Ovary (tissue), 9 donors: Measurements from ENCODE around the gene MIA. TPM values are rescaled to one million over a fixed set of nuclear protein-coding genes. Genes with fewer than 3 reads are reported as not detected.

Experiments used
- DNase-seq, 5 donors: peaks; one replicate each; pipeline ENCODE4 v3.0.0-alpha.2; 2019 to 2020
- H3K27ac ChIP-seq, 2 donors: fragments of 200-600 bp; one replicate each; pipeline versions ENCODE4 v1.5.1 to v1.8.0; 2019 to 2022
- H3K27me3 ChIP-seq: fragments of 200-600 bp; one replicate; pipeline ENCODE4 v1.8.0; 2022
- H3K36me3 ChIP-seq: fragments of 200-600 bp; sonication (generic); one replicate; pipeline ENCODE4 v1.5.1; 2019
- H3K4me1 ChIP-seq: one replicate; pipeline ENCODE4 v1.8.1; 2013; ENCODE audit warnings: mild to moderate bottlenecking, moderate library complexity; ENCODE audit not compliant: insufficient read depth
- H3K4me3 ChIP-seq: fragments of 200-600 bp; sonication (generic); one replicate; pipeline ENCODE4 v1.5.1; 2017
- H3K9me3 ChIP-seq, 2 donors: fragments of 200-600 bp in 1 of 2; sonication (generic) in 1 of 2; one replicate each; pipeline versions ENCODE4 v1.5.1 to v1.8.1; 2013 to 2019; ENCODE audit warnings: mild to moderate bottlenecking in 1 of 2, moderate library complexity in 1 of 2
- EP300 ChIP-seq: sonication (generic); formaldehyde crosslinking; IDR thresholded peaks from one replicate; pipeline ENCODE4 v1.6.1; 2017; ENCODE audit warnings: antibody characterized with exemption
- POLR2A ChIP-seq: fragments of 450-650 bp; IDR thresholded peaks from one replicate; pipeline ENCODE4 v1.6.1; 2017; ENCODE audit warnings: antibody characterized with exemption, mild to moderate bottlenecking, moderate library complexity
- WGBS, 3 donors: extraction: QIAGEN DNeasy Blood & Tissue Kit in 1 of 3; methylation state at CpG; one replicate each; pipeline versions ENCODE4 v1.1.5 to v1.1.7; 2013 to 2017; 5-methylcytosine and 5-hydroxymethylcytosine counted together
- intact Hi-C, 4 donors: fragments of 100-400 bp; cut with DNase I; formaldehyde crosslinking; loops; one replicate each; pipeline versions ENCODE4 v1.11.0 to v1.15.1; 2022 to 2023
- polyA plus RNA-seq, 2 donors: library from polyadenylated mRNA; stranded (reverse); fragments of 200-250 nt in 1 of 2; fragments of 350-450 nt in 1 of 2; fragmentation: Illumina TruSeq in 1 of 2; extraction: RNeasy Lipid Tissue Mini Kit (QIAGEN cat#74804) in 1 of 2; gene quantifications; one replicate each; pipeline ENCODE4 v1.2.3, GENCODE V29; 2013 to 2014
- total RNA-seq, 7 donors: library from RNA; depleted of rRNA in 2 of 7; stranded (reverse); fragments of >200 nt in 2 of 7; fragmentation: NEBNext Ultra II Directional in 3 of 7; extraction: Animal tissue kit (Norgen Biotek cat#: 25700) in 3 of 7; gene quantifications; one replicate each; pipeline versions ENCODE4 v1.1.0 to v1.2.4, GENCODE V29; 2016 to 2023
- TF ChIP-seq, protein P1 (sequence below), 3 donors: fragments of 450-650 bp in 2 of 3; fragments of 200-600 bp in 1 of 3; IDR thresholded peaks; one replicate each; pipeline versions ENCODE4 v1.5.1 to v1.8.0; 2016 to 2022; ENCODE audit warnings: antibody characterized with exemption in 3 of 3, mild to moderate bottlenecking in 1 of 3
- donor health status: DM: no; HTN: no; CAD: no; lungs with moderate emphysema.
- donor health status: DM: no; HTN: no; CAD: no.
- donor health status: Bipolar disorder and iron deficiency.
- donor health status: DM: yes; HTN: yes; CAD: no.
- donor health status: DM: no; HTN: no; CAD: no.
- donor health status: DM: yes; HTN: yes; CAD: no.

The MIA gene
- total and polyA plus RNA-seq, 9 donors: 1.7 to 3.9 (median 2.3) TPM; not detected in 3

- no peaks in the 10 kb centered on the region for H3K36me3 ChIP-seq
- no peak overlapping the region for H3K4me3 ChIP-seq
- H3K9me3 ChIP-seq: no peaks in the 10 kb centered on the region
- peaks cover 2% of the 10 kb centered on the region for H3K4me1 ChIP-seq
- no peaks in the 10 kb centered on the region for H3K27me3 ChIP-seq
- no peak for DNase-seq
- TF ChIP-seq EP300 (no peak), POLR2A (no peak)
- TF ChIP-seq, protein P1, sequence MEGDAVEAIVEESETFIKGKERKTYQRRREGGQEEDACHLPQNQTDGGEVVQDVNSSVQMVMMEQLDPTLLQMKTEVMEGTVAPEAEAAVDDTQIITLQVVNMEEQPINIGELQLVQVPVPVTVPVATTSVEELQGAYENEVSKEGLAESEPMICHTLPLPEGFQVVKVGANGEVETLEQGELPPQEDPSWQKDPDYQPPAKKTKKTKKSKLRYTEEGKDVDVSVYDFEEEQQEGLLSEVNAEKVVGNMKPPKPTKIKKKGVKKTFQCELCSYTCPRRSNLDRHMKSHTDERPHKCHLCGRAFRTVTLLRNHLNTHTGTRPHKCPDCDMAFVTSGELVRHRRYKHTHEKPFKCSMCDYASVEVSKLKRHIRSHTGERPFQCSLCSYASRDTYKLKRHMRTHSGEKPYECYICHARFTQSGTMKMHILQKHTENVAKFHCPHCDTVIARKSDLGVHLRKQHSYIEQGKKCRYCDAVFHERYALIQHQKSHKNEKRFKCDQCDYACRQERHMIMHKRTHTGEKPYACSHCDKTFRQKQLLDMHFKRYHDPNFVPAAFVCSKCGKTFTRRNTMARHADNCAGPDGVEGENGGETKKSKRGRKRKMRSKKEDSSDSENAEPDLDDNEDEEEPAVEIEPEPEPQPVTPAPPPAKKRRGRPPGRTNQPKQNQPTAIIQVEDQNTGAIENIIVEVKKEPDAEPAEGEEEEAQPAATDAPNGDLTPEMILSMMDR (IDR thresholded peaks at IDR 0.05): no peak
- H3K27ac ChIP-seq: no peak overlapping the region
- whole genome bisulfite sequencing, 3 donors: 87 to 90% (median 89%) methylated on average over 11 of the region's 11 CpGs
- intact Hi-C loops: no loop called here
These were observed 40.1 kb upstream of the MIA start for GRCh38 chr19:40735013-40735771.

GRCh38 chr19:40736661-40737060 lies 38.7 kb upstream of the MIA start:
- WGBS, 3 donors: 86 to 92% (median 86%) methylated on average over 9 of the region's 9 CpGs
- H3K36me3 ChIP-seq: no peaks in the 10 kb centered on the region

GRCh38 chr19:40737102-40737644 lies 38.1 kb upstream of the MIA start:
- Histone ChIP-seq H3K27me3 (no peaks in the 10 kb centered on the region), H3K27ac (no peak overlapping the region), H3K4me1 (peaks cover 4% of the 10 kb centered on the region), H3K9me3 (no peaks in the 10 kb centered on the region), H3K4me3 (no peak overlapping the region), H3K36me3 (no peaks in the 10 kb centered on the region)
- TF ChIP-seq POLR2A (no peak), EP300 (no peak)
- TF ChIP-seq, protein P1 (IDR thresholded peaks at IDR 0.05): no peak
- DNase-seq: no peak
- 76 to 83% (median 78%) methylated on average over 9 of the region's 9 CpGs for WGBS, 3 donors
- intact Hi-C loops: no loop called here

More at GRCh38 chr19:40736661-40737060, 38.7 kb upstream of the MIA start:
- H3K27me3 ChIP-seq: no peaks in the 10 kb centered on the region
- no peak for DNase-seq
- no peaks in the 10 kb centered on the region for H3K9me3 ChIP-seq
- peaks cover 4% of the 10 kb centered on the region for H3K4me1 ChIP-seq
- no peak overlapping the region for H3K27ac ChIP-seq
- no peak overlapping the region for H3K4me3 ChIP-seq
- TF ChIP-seq EP300 (no peak), POLR2A (no peak)
- TF ChIP-seq, protein P1 (IDR thresholded peaks at IDR 0.05): no peak
- intact Hi-C loops: no loop called here

DNA sequence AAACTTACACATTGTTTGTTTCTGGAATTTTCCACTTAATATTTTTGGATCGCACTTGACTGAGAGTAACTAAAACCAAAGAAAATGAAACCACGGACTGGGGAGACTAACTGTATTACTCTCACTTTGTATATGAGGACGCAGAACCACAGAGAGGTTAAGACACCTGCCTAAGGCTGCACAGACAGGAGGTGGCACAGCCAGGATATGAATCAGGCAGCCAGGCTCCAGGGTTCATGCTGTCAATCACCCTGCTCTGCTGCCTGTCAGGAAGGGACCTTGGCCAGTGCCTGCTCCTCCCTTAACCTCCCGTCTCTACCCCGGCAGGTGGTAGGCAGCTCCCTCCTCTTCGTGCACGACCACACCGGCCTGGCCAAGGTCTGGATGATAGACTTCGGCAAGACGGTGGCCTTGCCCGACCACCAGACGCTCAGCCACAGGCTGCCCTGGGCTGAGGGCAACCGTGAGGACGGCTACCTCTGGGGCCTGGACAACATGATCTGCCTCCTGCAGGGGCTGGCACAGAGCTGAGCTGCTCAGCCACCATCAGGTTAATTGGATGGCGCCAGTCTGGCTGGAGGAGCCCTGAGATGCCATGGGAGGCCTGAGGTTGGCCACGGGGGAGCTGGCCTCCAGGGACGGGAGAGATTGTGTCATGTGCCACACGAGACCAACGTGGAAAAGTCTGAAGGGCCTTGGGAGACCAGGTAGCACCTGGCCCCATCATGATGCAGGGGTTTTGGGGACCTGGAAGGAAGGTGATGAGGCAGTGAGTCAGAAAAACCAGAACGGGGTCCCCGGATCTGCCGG lies 36.1 kb upstream of the MIA start:
- 72 to 85% (median 79%) methylated on average over 22 of the region's 22 CpGs for WGBS, 3 donors
- Histone ChIP-seq H3K9me3 (no peaks in the 10 kb centered on the region), H3K27ac (no peak overlapping the region), H3K27me3 (no peaks in the 10 kb centered on the region), H3K4me3 (no peak overlapping the region), H3K4me1 (peaks cover 4% of the 10 kb centered on the region), H3K36me3 (no peaks in the 10 kb centered on the region)
- no peak for DNase-seq
- intact Hi-C loops: no loop called here
- TF ChIP-seq POLR2A: no peak
- no peak for TF ChIP-seq EP300
- TF ChIP-seq, protein P1 (IDR thresholded peaks at IDR 0.05): no peak
